ENCODE data around the gene CDX2.
"Not testable (repeated sequence)": the region's sequence is repeated elsewhere in the genome, so short reads cannot be mapped to it uniquely, and the experiment has no call there.

Gene CDX2

GRCh38 chr13:27965343-27965739, 3.8 kb downstream of the CDX2 start:
- DNase-seq (ENCODE audit: low read depth) = no peak
- no peak overlapping the region for H3K4me3 ChIP-seq (replicated peaks; ENCODE audit: low read depth, low read length)
- TF ChIP-seq CTCF (IDR thresholded peaks at IDR 0.05; ENCODE audit: low read length, missing control alignments) = no peak

DNA sequence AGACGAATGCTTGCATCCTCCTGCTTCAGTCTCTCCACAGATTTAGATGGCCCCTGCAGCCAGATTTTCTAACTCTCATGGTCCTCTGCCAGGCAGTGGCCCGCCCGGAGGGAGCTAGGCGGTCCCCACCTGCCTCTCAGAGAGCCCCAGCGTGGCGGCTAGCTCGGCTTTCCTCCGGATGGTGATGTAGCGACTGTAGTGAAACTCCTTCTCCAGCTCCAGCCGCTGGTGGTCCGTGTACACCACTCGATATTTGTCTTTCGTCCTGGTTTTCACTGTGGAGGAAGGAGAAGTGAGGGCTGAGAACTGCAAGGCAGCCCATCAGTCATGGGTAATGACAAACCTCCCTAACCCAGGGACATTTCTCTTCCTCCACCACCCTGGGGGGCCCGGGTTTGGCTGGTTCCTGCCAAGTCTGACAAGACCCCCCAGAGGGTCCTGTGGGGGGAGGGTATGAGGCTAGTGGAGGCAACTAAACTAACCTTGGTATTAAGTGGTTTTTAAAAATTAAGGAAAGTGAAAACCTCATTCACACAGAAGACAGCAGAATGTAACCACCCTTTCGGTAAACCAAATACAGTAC, 4.3 kb downstream of the CDX2 start:
- no peak for TF ChIP-seq CTCF (IDR thresholded peaks at IDR 0.05; ENCODE audit: low read length, missing control alignments)
- no peak for DNase-seq (ENCODE audit: low read depth)

DNA sequence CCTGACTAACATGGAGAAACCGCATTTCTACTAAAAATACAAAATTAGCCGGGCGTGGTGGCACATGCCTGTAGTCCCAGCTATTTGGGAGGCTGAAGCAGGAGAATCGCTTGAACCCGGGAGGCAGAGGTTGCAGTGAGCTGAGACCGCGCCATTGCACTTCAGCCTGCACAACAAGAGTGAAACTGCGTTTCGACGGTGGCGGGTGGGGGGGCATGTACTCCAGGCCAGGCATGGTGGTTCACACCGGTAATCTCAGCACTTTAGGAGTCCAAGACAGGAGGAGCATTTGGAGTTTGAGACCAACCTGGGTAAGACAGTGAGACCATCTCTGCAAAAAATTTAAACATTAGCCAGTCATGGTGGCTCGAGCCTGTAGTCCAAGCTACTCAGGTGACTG, 4.9 kb downstream of the CDX2 start:
- not testable (repeated sequence) for DNase-seq (ENCODE audit: low read depth); H3K4me3 ChIP-seq (replicated peaks; ENCODE audit: low read depth, low read length)

More for the DNA sequence above, 4.3 kb downstream of the CDX2 start:
- H3K4me3 ChIP-seq (replicated peaks; ENCODE audit: low read depth, low read length) = no peak overlapping the region

DNA sequence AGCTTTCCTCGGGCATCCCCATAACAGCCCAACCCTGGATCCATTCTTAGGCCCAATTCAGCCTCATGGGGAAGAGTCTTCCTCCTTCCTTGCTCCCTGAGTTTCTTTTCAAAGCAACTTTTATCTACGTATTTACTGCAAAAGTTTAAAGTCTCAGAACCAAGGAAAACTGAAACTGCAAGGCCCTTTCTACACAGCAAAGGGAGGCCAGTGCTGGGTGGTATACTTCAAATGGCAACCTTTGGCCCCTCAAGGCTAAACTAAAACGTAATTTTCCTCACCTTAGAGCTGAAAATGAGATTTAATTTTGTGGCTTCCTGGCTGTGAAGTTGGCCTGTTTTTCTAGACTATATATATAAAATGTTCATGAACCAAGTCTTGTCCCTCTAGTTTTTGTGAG, 5.6 kb downstream of the CDX2 start:
- DNase-seq (ENCODE audit: low read depth) = no peak
- TF ChIP-seq CTCF (IDR thresholded peaks at IDR 0.05; ENCODE audit: low read length, missing control alignments) = no peak

GRCh38 chr13:27962982-27963381, 6.1 kb downstream of the CDX2 start:
- no peak for TF ChIP-seq CTCF (IDR thresholded peaks at IDR 0.05; ENCODE audit: low read length, missing control alignments)
- no peak for DNase-seq (ENCODE audit: low read depth)
- no peak overlapping the region for H3K4me3 ChIP-seq (replicated peaks; ENCODE audit: low read depth, low read length)

More for the DNA sequence above, 5.6 kb downstream of the CDX2 start:
- H3K4me3 ChIP-seq (replicated peaks; ENCODE audit: low read depth, low read length) = no peak overlapping the region

DNA sequence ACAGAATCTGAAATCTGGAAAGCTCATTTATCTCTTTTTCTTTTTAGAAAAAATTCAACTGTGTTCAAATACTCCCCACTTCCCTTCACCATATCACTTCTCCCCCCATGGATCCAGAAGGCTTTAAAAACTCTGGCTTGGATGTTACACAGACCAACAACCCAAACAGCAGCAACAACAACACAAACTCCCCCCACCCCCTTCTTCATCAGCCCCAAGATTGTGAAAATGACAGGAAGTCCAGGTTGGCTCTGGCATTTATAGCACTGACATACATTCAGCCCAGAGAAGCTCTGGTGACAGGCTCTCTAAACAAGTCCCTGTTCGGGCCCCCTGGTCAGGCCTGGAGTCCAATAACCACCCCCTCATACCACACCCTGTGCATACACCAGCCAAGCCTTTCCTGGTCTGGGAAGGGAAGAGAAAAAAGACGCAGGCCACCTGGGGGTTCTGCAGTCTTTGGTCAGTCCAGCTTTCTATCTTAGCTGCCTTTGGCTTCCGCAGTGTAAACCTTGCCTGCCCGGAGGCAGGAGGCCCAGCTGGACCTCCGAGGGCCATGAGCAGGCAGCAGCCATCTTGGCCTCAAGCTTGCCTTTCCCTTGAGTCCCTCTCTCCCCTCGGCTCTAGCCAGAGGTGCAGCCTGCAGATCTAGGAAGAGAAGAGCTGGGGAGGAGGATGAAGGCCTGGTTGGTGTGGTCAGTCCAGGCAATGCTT, 6.8 kb downstream of the CDX2 start:
- TF ChIP-seq CTCF (IDR thresholded peaks at IDR 0.05; ENCODE audit: low read length, missing control alignments) = no peak
- no peak overlapping the region for H3K4me3 ChIP-seq (replicated peaks; ENCODE audit: low read depth, low read length)
- no peak for DNase-seq (ENCODE audit: low read depth)

DNA sequence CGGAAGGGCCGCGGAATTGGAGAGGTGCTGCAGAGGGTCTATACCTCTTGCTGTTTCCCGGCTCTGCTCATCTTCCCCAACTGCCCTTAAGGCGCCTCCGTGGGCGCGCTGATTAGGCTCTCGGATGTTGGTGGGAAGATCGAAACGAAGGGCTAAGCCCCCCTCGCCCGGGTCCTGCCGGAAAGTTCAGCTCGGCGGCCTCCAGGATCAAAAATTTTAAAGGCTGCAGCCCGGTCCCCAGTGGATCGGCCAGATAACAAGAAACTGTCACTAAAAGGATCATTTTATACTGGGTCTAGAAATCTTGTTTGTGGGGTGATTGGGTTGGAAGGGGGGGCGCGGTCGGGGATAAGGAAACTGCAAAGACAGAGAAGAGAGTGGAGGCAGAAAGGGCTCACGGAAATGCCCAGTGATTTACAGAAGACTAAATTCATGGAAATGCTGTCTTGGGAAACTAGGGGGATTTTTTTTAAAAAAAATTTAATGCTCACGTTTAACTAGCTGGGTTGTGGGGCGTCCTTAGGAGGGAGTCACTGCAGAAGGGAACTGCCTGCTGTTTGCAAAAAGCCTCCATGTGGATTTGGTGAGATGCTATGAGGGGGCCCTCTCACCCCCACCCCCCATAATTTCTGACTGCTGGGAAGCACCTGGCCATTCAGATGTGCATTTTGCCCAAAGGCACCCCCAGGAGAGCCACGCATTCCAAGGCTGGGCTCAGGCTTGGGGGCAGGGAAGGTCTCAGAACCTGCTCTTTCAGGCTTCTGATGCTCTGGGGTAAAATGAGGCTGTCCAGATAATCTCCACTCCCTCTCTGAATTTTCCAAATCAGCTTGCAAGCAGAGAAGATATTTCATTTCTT, 7.7 kb downstream of the CDX2 start:
- no peak for DNase-seq (ENCODE audit: low read depth)
- no peak overlapping the region for H3K4me3 ChIP-seq (replicated peaks; ENCODE audit: low read depth, low read length)
- TF ChIP-seq CTCF (IDR thresholded peaks at IDR 0.05; ENCODE audit: low read length, missing control alignments) = no peak
